NCI-H146 (cell line): ENCODE measurements around the gene IQGAP3.
A peak's percentile ranks its signal among the peaks of the same experiment; 100 is the strongest.
"Not testable (repeated sequence)": the region's sequence is repeated elsewhere in the genome, so short reads cannot be mapped to it uniquely, and the experiment has no call there.

ENCODE experiments used
- DNase-seq: peaks from one replicate; lab custom pipeline; 2025; lab: John Stamatoyannopoulos, UW

IQGAP3 gene, protein sequence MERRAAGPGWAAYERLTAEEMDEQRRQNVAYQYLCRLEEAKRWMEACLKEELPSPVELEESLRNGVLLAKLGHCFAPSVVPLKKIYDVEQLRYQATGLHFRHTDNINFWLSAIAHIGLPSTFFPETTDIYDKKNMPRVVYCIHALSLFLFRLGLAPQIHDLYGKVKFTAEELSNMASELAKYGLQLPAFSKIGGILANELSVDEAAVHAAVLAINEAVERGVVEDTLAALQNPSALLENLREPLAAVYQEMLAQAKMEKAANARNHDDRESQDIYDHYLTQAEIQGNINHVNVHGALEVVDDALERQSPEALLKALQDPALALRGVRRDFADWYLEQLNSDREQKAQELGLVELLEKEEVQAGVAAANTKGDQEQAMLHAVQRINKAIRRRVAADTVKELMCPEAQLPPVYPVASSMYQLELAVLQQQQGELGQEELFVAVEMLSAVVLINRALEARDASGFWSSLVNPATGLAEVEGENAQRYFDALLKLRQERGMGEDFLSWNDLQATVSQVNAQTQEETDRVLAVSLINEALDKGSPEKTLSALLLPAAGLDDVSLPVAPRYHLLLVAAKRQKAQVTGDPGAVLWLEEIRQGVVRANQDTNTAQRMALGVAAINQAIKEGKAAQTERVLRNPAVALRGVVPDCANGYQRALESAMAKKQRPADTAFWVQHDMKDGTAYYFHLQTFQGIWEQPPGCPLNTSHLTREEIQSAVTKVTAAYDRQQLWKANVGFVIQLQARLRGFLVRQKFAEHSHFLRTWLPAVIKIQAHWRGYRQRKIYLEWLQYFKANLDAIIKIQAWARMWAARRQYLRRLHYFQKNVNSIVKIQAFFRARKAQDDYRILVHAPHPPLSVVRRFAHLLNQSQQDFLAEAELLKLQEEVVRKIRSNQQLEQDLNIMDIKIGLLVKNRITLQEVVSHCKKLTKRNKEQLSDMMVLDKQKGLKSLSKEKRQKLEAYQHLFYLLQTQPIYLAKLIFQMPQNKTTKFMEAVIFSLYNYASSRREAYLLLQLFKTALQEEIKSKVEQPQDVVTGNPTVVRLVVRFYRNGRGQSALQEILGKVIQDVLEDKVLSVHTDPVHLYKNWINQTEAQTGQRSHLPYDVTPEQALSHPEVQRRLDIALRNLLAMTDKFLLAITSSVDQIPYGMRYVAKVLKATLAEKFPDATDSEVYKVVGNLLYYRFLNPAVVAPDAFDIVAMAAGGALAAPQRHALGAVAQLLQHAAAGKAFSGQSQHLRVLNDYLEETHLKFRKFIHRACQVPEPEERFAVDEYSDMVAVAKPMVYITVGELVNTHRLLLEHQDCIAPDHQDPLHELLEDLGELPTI (N-terminal part only)

GRCh38 chr1:156571919-156572662, at the start of gene IQGAP3:
Gene IQGAP3 (minus strand): TSS chr1:156572565. CDS start chr1:156572529, 36 bp downstream.
- peak; percentile 88 for DNase-seq

- DNase-seq, result no peak
Measured at GRCh38 chr1:156619582-156619955, 47.2 kb upstream of the IQGAP3 start.

- peak; percentile 44 for DNase-seq
Measured at GRCh38 chr1:156618853-156619581, 46.7 kb upstream of the IQGAP3 start, which contains the start of gene HAPLN2. Gene HAPLN2 (plus strand): TSS chr1:156619415. CDS start chr1:156623491, 4,076 bp downstream.

- DNase-seq, result peak; percentile 84
Measured at GRCh38 chr1:156616463-156616862, 44.1 kb upstream of the IQGAP3 start.

DNA sequence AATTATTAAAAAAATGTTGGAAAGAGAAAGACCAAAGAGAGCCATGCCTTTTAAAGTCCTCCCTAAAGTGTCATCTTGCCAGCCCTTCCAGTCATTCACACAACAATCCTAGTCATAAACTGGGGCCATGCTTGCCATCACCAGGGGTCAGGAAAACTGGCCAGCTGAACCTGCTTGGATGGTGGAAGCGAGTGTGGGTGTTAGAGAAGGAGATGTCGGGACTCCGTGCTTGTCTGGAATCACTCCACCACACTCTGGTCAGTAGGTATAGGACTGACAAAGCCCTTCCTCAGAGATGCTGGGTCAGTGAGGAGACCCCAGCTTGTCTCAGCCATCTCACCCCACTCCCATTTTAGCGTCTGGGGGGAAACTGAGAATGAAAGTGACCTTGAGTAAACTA, 43.6 kb upstream of the IQGAP3 start:
- no peak for DNase-seq

DNA sequence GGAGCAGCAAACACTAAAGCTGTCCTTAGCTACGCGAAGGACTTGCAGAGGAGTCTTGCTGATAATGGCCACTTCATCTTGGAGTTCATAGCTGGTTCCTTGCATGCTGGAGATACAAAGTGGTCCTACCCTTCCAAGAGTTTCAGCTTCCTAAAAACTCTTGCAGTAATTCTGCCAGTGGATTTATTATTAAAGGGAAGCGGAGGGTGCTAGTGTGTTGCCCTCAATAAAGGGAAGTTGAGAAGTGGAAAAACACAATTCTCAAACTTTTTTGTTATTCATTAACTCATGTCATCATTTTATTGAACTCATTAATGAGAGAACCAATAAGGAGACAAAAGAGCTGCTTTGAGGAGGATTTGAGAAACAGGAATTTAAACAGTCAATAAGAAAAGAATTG, 40.3 kb upstream of the IQGAP3 start:
- DNase-seq, result no peak

GRCh38 chr1:156610072-156610471, 37.7 kb upstream of the IQGAP3 start:
- DNase-seq, result not testable (repeated sequence)

DNA sequence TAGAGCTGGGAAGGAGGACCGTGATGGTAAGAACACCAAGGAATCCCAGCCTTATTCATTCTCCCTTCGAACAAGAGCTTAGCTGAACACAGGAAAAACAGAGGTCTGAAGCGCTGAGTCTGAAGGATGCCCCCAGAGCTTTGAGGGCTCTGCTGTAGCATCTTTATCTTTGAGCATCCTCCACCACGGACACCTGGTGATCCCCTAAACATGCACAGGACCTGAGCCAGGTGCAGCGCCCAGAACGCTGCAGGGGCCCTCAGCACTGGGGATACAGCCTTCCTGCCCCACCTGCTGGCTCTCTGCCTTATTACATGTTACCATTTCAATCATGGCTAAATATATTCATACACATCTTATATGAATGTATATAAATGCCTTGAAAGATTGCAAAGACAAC, 36.6 kb upstream of the IQGAP3 start:
- DNase-seq, result peak; percentile 80

DNA sequence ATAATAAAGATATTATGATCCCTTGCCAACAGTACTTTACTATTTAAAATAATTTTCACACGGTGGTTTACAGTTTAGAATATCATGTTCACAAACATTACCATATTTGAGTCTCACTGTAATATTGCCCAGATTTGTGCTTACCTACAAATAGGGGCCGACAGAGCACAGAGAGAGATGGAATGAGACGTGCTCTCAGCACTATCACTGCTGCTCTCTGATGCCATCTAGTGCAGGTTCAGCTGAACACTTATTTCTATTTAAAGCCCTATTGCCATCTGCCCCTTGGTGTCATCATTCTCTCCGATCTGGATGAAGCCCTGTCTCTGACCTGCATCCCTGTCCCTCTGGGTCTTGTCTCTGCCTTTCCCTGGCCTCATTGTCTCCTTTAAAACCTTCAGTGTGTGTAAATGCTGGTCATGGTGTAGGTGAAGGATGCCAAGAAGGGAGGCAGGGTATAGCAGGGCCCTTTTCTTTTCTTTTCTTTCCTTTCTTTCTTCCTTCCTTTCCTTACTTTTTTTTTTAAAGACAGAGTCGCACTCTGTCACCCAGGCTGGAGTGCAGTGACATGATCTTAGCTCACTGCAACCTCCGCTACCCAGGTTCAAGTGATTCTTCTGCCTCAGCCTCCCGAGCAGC, 35.8 kb upstream of the IQGAP3 start:
- DNase-seq, result peak; percentile 81

- DNase-seq, result not testable (repeated sequence)
Measured at GRCh38 chr1:156607344-156607743, 35.0 kb upstream of the IQGAP3 start.

GRCh38 chr1:156602557-156602993, 30.2 kb upstream of the IQGAP3 start:
- DNase-seq, result peak; percentile 62

- DNase-seq, result peak; percentile 55
Measured at GRCh38 chr1:156601892-156602291, 29.5 kb upstream of the IQGAP3 start.

GRCh38 chr1:156601122-156601830, 28.9 kb upstream of the IQGAP3 start, which contains the start of gene GPATCH4:
Gene GPATCH4 (minus strand): TSS chr1:156601479.
- DNase-seq, result peak; percentile 87

DNA sequence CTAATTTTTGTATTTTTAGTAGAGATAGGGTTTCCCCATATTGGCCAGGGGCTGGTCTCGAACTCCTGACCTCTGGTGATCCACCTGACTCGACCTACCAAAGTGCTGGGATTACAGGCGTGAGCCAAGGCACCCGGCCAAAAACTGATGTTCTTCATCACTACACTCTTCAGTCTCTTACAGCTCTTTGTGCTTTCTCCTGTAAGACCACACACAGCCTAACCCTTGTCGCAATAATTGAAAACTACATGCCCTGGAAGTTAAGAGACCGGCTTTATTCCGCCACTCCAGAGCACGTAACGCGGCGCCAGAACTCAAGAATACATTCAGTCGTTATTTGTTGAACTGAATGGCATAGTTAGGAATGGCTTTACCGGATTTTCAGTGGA, 28.4 kb upstream of the IQGAP3 start:
- no peak for DNase-seq

DNA sequence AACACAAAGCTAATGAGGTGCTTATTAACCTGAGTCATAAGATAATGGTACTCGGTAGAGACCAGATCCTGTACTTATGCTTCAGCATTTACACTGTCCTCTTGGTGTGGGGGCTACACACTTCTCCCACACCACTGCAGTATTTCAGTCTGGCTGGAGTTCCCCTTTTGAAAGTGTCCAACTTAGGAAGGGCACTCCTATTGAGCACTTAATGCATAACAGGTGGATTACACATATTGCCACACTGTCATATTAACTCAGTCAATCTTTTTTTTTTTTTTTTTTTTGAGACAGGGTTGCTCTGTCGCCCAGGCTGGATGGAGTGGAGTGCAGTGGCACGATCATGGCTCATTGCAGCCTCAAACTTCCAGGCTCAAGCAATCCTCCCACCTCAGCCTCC, 27.4 kb upstream of the IQGAP3 start:
- no peak for DNase-seq

DNA sequence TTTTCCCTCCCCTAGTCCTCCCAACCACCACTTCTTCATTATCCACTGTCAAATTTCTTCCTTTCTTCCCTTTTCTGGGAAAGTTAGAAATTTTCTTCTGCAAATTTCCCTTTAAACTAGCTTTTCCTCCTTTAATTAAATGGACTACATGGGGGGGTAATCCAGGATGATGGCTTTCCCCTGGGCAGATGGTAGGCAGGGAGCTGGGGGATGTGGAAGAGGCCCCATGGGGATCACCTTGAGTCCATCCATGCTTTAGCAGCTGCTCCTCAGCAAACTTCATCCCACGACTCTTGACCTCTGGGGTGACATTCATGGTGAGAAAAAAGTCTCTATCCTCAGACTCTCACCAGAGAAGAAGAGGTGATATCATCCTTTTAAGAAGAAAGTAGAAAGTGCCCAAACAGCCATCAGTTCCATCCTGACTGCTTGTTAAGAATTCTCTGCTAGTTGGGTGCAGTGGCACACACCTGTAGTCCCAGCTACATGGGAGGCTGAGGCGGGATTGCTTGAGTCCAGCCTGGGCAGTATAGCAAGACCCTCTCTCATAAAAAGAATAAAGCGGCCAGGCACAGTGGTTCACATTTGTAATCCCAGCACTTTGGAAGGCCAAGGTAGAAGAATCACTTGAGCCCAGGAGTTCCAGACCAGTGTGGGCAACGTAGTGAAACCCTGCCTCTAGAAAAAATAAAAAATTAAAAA, 26.5 kb upstream of the IQGAP3 start:
- DNase-seq, result no peak

- no peak for DNase-seq
Measured at GRCh38 chr1:156598125-156598524, 25.8 kb upstream of the IQGAP3 start.

DNA sequence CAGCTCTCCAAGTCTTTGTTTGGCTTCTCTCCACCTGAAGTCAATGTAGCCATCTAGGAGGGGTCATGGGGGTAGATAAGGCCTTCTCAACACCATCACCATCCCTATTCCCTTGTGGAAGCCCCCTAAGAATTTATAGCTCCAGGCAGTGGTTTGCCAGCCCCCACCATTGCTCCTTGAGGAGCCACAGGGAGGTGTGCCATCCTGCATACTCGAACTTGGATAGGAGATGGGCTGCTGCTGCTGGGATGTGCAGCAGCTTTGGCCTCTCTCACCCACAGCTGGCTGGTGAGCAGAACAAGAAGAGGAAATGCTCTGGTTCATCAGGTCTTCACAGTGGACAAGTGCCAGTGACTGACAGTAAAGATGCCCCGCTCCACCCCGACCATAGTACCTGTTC, 24.1 kb upstream of the IQGAP3 start:
- DNase-seq, result no peak

GRCh38 chr1:156595016-156595415, 22.7 kb upstream of the IQGAP3 start:
- DNase-seq, result no peak
